Endothelial cell of umbilical vein (primary cell): ENCODE results near the gene OPRM1. TPM values are rescaled to one million over a fixed set of nuclear protein-coding genes. Genes with fewer than 3 reads are reported as not detected.

Experiments
- BruUV-seq: library from RNA; stranded (reverse); fragments of 400-500 nt; replicated peaks from 2 replicates; lab custom pipeline; 2021; lab: Mats Ljungman, UMichigan
- CTCF ChIA-PET: fragments of 300-600, 350-600 bp; sonication (Branson Sonifier 250); formaldehyde crosslinking; loops from one replicate; lab custom pipeline; 2021; ENCODE audit warnings: antibody characterized with exemption, inconsistent platforms; lab: Charles Lee
- POLR2A ChIA-PET: fragments of 300-600, 350-600 bp; sonication (Branson Sonifier 250); formaldehyde crosslinking; loops from one replicate; lab custom pipeline; 2021; ENCODE audit warnings: antibody characterized with exemption, inconsistent platforms; lab: Charles Lee
- DNase-seq: peaks from one replicate; pipeline ENCODE4 v3.0.0-alpha.2; 2011; ENCODE audit warnings: low read depth, low spot score
- FAIRE-seq: peaks from 2 replicates; lab custom pipeline; 2011; peaks lifted over from hg19 to GRCh38; lab: Jason Lieb, UNC
- H2AFZ ChIP-seq: 2 replicates; pipeline ENCODE4 v1.6.0; 2012; ENCODE audit warnings: low read depth, low read length, control low read depth, inconsistent platforms
- H3K27ac ChIP-seq: 2 replicates; pipeline ENCODE4 v1.5.1; 2011; ENCODE audit warnings: low read depth, mild to moderate bottlenecking, control low read depth, low read length, moderate library complexity; ENCODE audit not compliant: insufficient read depth
- H3K27me3 ChIP-seq, 2 experiments: 2 replicates each; pipeline versions ENCODE4 v1.6.0 to v1.6.1; 2011; ENCODE audit warnings: low read length in 2 of 2, mixed read lengths in 1 of 2; ENCODE audit not compliant: control insufficient read depth in 2 of 2, insufficient read depth in 2 of 2
- H3K36me3 ChIP-seq, 2 experiments: 2 replicates in 1 of 2; 3 replicates in 1 of 2; pipeline ENCODE4 v1.5.1; 2011; ENCODE audit warnings: low read length in 2 of 2, mild to moderate bottlenecking in 1 of 2, moderate library complexity in 1 of 2; ENCODE audit not compliant: control insufficient read depth in 2 of 2, insufficient read depth in 2 of 2; ENCODE audit errors: extremely low read depth in 1 of 2
- H3K4me1 ChIP-seq: 3 replicates; pipeline ENCODE4 v1.5.1; 2011; ENCODE audit warnings: mild to moderate bottlenecking, low read length; ENCODE audit not compliant: control insufficient read depth, insufficient read depth; ENCODE audit errors: extremely low read depth
- H3K4me2 ChIP-seq: 2 replicates; pipeline ENCODE4 v1.6.1; 2011; ENCODE audit warnings: low read length, control low read depth, mixed read lengths; ENCODE audit not compliant: insufficient read depth
- H3K4me3 ChIP-seq, 3 experiments: fragments of 200-600 bp in 1 of 3; sonication (generic), shearing (Covaris generic) in 1 of 3; replicated peaks in 1 of 3; 2 replicates each; pipeline ENCODE4 v1.5.1; 2011 to 2016; ENCODE audit warnings: control low read depth in 3 of 3, low read length in 3 of 3, mild to moderate bottlenecking in 2 of 3, inconsistent platforms in 1 of 3, low read depth in 1 of 3, moderate library complexity in 1 of 3; ENCODE audit not compliant: insufficient read depth in 1 of 3
- H3K79me2 ChIP-seq: 2 replicates; pipeline ENCODE4 v1.6.0; 2012; ENCODE audit warnings: low read length, inconsistent platforms; ENCODE audit not compliant: control insufficient read depth, insufficient read depth
- H3K9ac ChIP-seq: replicated peaks from 2 replicates; pipeline ENCODE3; 2011; ENCODE audit warnings: low read length, control low read depth; ENCODE audit not compliant: insufficient read depth; ENCODE audit errors: extremely low read depth
- H3K9me1 ChIP-seq: replicated peaks from 3 replicates; pipeline ENCODE4 v1.6.0; 2011; ENCODE audit warnings: mild to moderate bottlenecking, low read length; ENCODE audit not compliant: control insufficient read depth, insufficient read depth; ENCODE audit errors: extremely low read depth
- H3K9me3 ChIP-seq: replicated peaks from 2 replicates; pipeline ENCODE4 v1.5.1; 2012; ENCODE audit warnings: low read length, inconsistent platforms; ENCODE audit not compliant: control insufficient read depth, insufficient read depth
- H4K20me1 ChIP-seq: replicated peaks from 2 replicates; pipeline ENCODE3; 2011; ENCODE audit warnings: mild to moderate bottlenecking, low read length; ENCODE audit not compliant: control insufficient read depth, insufficient read depth; ENCODE audit errors: extremely low read depth
- CTCF ChIP-seq, 2 donors: IDR thresholded peaks; 1 replicate in 1 of 2; 2 replicates in 1 of 2; pipeline ENCODE4 v1.5.1; 2011; ENCODE audit warnings: low read length in 2 of 2, mild to moderate bottlenecking in 2 of 2, moderate library complexity in 2 of 2, control low read depth in 1 of 2, inconsistent platforms in 1 of 2, low read depth in 1 of 2; ENCODE audit not compliant: insufficient read depth in 1 of 2; ENCODE audit errors: extremely low read depth in 1 of 2
- EZH2 ChIP-seq: IDR thresholded peaks from 2 replicates; pipeline ENCODE4 v1.6.1; 2012; ENCODE audit warnings: borderline replicate concordance, low read depth, mild to moderate bottlenecking, moderate library complexity, low read length, inconsistent platforms; ENCODE audit not compliant: severe bottlenecking
- FOS ChIP-seq: IDR thresholded peaks from 2 replicates; pipeline ENCODE4 v1.6.1; 2011; ENCODE audit warnings: mild to moderate bottlenecking, low read length, moderate library complexity, borderline replicate concordance; ENCODE audit not compliant: insufficient read depth
- GATA2 ChIP-seq: IDR thresholded peaks from 2 replicates; pipeline ENCODE4 v1.7.0; 2011; ENCODE audit warnings: low read depth, mild to moderate bottlenecking, moderate library complexity, mixed read lengths, low read length; ENCODE audit not compliant: insufficient read length, insufficient read depth
- JUN ChIP-seq: IDR thresholded peaks from 2 replicates; pipeline ENCODE4 v1.6.1; 2011; ENCODE audit warnings: borderline replicate concordance, low read depth; ENCODE audit not compliant: insufficient read length, insufficient read depth
- MYC ChIP-seq: IDR thresholded peaks from one replicate; pipeline ENCODE4 v1.6.1; 2011; ENCODE audit warnings: mild to moderate bottlenecking, low read depth, low read length
- POLR2A ChIP-seq: IDR thresholded peaks from 2 replicates; pipeline ENCODE4 v1.6.1; 2012; ENCODE audit warnings: low read depth, mild to moderate bottlenecking, control low read depth, low read length
- POLR2AphosphoS5 ChIP-seq: IDR thresholded peaks from 2 replicates; pipeline ENCODE4 v1.6.1; 2012; ENCODE audit warnings: low read depth, mild to moderate bottlenecking, control low read depth, low read length, moderate library complexity; ENCODE audit not compliant: insufficient read depth
- dilution Hi-C: fragments of 300-500 bp; cut with MboI; formaldehyde crosslinking; loops from one replicate; pipeline ENCODE4 v1.15.0; 2019; ENCODE audit warnings: low sequenced_read_pairs; ENCODE audit not compliant: extremely low pct_ligation_motif_present
- intact Hi-C: fragments of 100-400 bp; cut with micrococcal nuclease; formaldehyde crosslinking; loops from one replicate; pipeline ENCODE4 v1.10.0; 2022
- polyA plus RNA-seq, 4 experiments: library from polyadenylated mRNA; depleted of rRNA in 3 of 4; stranded (reverse) in 3 of 4; unstranded in 1 of 4; fragments of >200 nt; gene quantifications; 2 replicates each; pipeline versions ENCODE4 v1.2.1 to v1.2.3, GENCODE V29; 2011 to 2012; ENCODE audit warnings: missing spikeins in 1 of 4
- total RNA-seq: library from RNA; stranded (reverse); gene quantifications from 2 replicates; pipeline ENCODE4 v1.2.3, GENCODE V29; 2021
- TF ChIP-seq, protein P1 (sequence below): IDR thresholded peaks from 2 replicates; pipeline ENCODE4 v1.6.1; 2011; ENCODE audit not compliant: insufficient read depth, insufficient read length

The OPRM1 gene
- total and polyA plus RNA-seq, 2 donors (not counting 3 experiments of a cell fraction or from before 2014, with no cell fraction given), result not detected

DNA sequence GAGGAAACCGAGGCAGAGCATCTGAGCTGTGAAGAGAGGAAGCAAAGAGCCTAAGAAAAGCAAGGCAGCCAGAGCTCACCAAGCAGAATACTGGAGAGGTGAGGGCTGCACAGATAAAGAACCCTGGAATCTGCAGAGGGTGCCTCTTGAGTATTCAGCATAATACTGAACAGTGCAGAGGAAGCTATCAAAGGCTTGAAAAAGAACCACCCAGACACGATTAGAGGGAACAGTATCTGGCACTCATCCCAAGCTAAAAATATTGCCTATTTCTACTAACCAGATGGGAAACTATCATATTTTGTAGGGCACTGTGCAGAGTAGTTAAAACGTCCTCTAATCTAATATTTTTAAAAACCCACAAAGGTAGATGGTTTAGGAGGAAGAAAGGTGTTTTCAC lies 41.8 kb upstream of the OPRM1 start:
- H3K9me1 ChIP-seq, result no peaks in the 10 kb centered on the region
- no peaks in the 10 kb centered on the region for H4K20me1 ChIP-seq
- dilution Hi-C loops, result no loop called here
- no peak for FAIRE-seq
- H3K4me2 ChIP-seq, result no peak overlapping the region
- peaks cover 2% of the 10 kb centered on the region for H3K9me3 ChIP-seq
- no peaks in the 10 kb centered on the region for H3K36me3 ChIP-seq
- intact Hi-C loops, result no loop called here
- no TSS peak for BruUV-seq
- H3K9ac ChIP-seq, result no peak overlapping the region
- ChIA-PET POLR2A (no interaction called here), CTCF (no interaction called here)
- no peak overlapping the region for H3K27ac ChIP-seq
- H3K4me3 ChIP-seq, result no peak overlapping the region
- H2AFZ ChIP-seq, result no peak overlapping the region
- H3K79me2 ChIP-seq, result no peaks in the 10 kb centered on the region
- DNase-seq, result no peak
- H3K27me3 ChIP-seq, result no peaks in the 10 kb centered on the region
- no peaks in the 10 kb centered on the region for H3K4me1 ChIP-seq
- TF ChIP-seq FOS (no peak), EZH2 (no peak), POLR2A (no peak), MYC (no peak), CTCF (IDR thresholded peaks at IDR 0.05; ENCODE audit: extremely low read depth in 1 of 2, insufficient read depth in 1 of 2, low read depth in 1 of 2, low read length in 2 of 2) (no peak), GATA2 (no peak), POLR2AphosphoS5 (no peak), JUN (no peak)
- TF ChIP-seq, protein P1, sequence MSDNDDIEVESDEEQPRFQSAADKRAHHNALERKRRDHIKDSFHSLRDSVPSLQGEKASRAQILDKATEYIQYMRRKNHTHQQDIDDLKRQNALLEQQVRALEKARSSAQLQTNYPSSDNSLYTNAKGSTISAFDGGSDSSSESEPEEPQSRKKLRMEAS, result no peak
